HepG2 (cell line): ENCODE results near the gene ZG16. TPM values are rescaled to one million over a fixed set of nuclear protein-coding genes. Genes with fewer than 3 reads are reported as not detected.

ENCODE experiments used
- GTF3A ChIP-seq: sonication (generic); formaldehyde crosslinking; conservative IDR thresholded peaks from 2 replicates; pipeline ENCODE4 v1.4.0; 2020; ENCODE audit warnings: mild to moderate bottlenecking, missing genetic modification reagents
- KMT2B ChIP-seq: IDR thresholded peaks from 2 replicates; pipeline ENCODE4 v1.6.1; 2016; ENCODE audit warnings: missing genetic modification reagents, missing compliant biosample characterization
- NFIC ChIP-seq: IDR thresholded peaks from 2 replicates; pipeline ENCODE4 v1.6.1; 2012; ENCODE audit warnings: mild to moderate bottlenecking, low read length, inconsistent platforms
- NR1H2 ChIP-seq: sonication (generic); formaldehyde crosslinking; IDR thresholded peaks from 2 replicates; pipeline ENCODE4 v1.8.1; 2022; ENCODE audit warnings: low read depth, missing genetic modification reagents, borderline replicate concordance
- PPARG ChIP-seq: conservative IDR thresholded peaks from 2 replicates; pipeline ENCODE4 v1.6.1; 2016; ENCODE audit warnings: missing biosample characterization, missing genetic modification reagents
- RXRB ChIP-seq: IDR thresholded peaks from 2 replicates; pipeline ENCODE4 v1.6.1; 2016; ENCODE audit warnings: borderline replicate concordance, missing genetic modification reagents, missing compliant biosample characterization
- SMARCE1 ChIP-seq: fragments of 450-650 bp; IDR thresholded peaks from 2 replicates; pipeline ENCODE4 v1.6.1; 2017; ENCODE audit warnings: borderline replicate concordance
- ZFP62 ChIP-seq: sonication (generic); formaldehyde crosslinking; IDR thresholded peaks from 2 replicates; pipeline ENCODE4 v1.4.0; 2020; ENCODE audit warnings: missing genetic modification reagents
- ZNF644 ChIP-seq: IDR thresholded peaks from 2 replicates; pipeline ENCODE4 v1.6.1; 2016; ENCODE audit warnings: low read depth
- ZNF878 ChIP-seq: sonication (generic); formaldehyde crosslinking; IDR thresholded peaks from 2 replicates; pipeline ENCODE4 v1.8.1; 2023; ENCODE audit warnings: mild to moderate bottlenecking, missing genetic modification reagents, moderate library complexity
- polyA plus RNA-seq, 8 experiments: library from polyadenylated mRNA; depleted of rRNA in 3 of 8; stranded (reverse) in 7 of 8; unstranded in 1 of 8; fragments of >200 nt; fragmentation: Illumina TruSeq in 4 of 8; extraction: Trizol in 4 of 8; gene quantifications; 2 replicates each; pipeline versions ENCODE4 v1.2.1 to v1.2.3, GENCODE V29; 2011 to 2016; ENCODE audit warnings: low read depth in 4 of 8, missing spikeins in 1 of 8, mixed read lengths in 1 of 8; ENCODE audit not compliant: insufficient read depth in 1 of 8
- total RNA-seq, 5 experiments: library from RNA; depleted of rRNA; stranded (reverse); fragments of >200 nt; fragmentation: Illumina TruSeq; extraction: Trizol; gene quantifications; 2 replicates each; pipeline ENCODE4 v1.2.3, GENCODE V29; 2016; ENCODE audit warnings: low read depth in 1 of 5
- TF ChIP-seq, protein P1 (sequence below), 2 experiments: sonication (generic) in 1 of 2; formaldehyde crosslinking in 1 of 2; IDR thresholded peaks; 2 replicates each; pipeline versions ENCODE4 v1.6.1 to v1.9.0; 2014 to 2022; ENCODE audit warnings: antibody characterized with exemption in 1 of 2, borderline replicate concordance in 1 of 2, inconsistent platforms in 1 of 2, low read depth in 1 of 2, missing genetic modification reagents in 1 of 2
- TF ChIP-seq, protein P2 (sequence below): sonication (generic); formaldehyde crosslinking; IDR thresholded peaks from 2 replicates; pipeline ENCODE4 v1.5.0; 2020; ENCODE audit warnings: missing genetic modification reagents
- TF ChIP-seq, protein P3 (sequence below): sonication (generic); formaldehyde crosslinking; IDR thresholded peaks from 2 replicates; pipeline ENCODE4 v1.4.0; 2020; ENCODE audit warnings: missing genetic modification reagents, borderline replicate concordance
- TF ChIP-seq, protein P4 (sequence below): sonication (generic); formaldehyde crosslinking; IDR thresholded peaks from 2 replicates; pipeline ENCODE4 v1.5.0; 2020; ENCODE audit warnings: missing genetic modification reagents

ZG16 gene
- total and polyA plus RNA-seq, 2 of the 13 experiments (the other 11 are each of a cell fraction or from before 2014, with no cell fraction given) = 0.04 to 0.07 TPM

DNA sequence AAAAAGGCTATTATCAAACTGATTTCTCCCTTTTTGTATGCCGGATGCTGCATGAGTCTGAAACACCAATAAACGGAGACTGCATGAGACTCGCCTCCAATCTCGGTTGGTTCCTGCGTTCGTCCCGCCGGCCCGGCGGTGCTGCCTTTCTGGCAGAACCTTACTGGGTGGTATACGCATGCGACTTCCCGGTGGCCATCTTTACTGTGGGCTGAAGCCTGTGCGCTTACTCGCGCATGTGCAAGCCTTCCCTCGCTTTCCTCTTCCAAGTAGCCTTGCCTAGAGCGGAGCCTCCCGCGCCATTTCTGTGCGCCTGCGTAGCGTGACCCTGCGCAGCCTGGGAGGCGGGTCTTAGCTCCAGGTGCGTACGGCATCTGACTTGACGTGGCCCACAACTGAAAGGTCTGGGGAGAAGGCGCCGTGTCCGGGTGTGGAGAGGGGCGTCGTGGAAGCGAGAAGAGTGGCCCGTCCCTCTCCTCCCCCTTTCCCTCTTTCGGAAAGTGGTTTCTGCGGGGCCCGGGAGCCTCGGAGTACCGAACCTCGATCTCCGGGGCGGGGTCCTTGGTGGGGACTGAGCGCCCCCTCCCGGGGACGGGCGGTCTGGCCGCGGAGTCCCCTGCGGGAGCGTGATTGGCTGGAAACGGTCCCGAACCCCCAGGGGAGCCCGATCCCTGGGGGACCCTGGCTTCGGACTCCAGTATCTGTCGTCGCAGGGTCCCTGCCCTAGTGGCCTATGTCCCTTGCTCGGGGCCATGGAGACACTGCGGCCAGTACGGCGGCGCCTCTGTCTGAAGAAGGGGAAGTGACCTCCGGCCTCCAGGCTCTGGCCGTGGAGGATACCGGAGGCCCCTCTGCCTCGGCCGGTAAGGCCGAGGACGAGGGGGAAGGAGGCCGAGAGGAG, 38.0 kb downstream of the ZG16 start, which contains the start of gene PAGR1 (continued):
- TF ChIP-seq, protein P1, sequence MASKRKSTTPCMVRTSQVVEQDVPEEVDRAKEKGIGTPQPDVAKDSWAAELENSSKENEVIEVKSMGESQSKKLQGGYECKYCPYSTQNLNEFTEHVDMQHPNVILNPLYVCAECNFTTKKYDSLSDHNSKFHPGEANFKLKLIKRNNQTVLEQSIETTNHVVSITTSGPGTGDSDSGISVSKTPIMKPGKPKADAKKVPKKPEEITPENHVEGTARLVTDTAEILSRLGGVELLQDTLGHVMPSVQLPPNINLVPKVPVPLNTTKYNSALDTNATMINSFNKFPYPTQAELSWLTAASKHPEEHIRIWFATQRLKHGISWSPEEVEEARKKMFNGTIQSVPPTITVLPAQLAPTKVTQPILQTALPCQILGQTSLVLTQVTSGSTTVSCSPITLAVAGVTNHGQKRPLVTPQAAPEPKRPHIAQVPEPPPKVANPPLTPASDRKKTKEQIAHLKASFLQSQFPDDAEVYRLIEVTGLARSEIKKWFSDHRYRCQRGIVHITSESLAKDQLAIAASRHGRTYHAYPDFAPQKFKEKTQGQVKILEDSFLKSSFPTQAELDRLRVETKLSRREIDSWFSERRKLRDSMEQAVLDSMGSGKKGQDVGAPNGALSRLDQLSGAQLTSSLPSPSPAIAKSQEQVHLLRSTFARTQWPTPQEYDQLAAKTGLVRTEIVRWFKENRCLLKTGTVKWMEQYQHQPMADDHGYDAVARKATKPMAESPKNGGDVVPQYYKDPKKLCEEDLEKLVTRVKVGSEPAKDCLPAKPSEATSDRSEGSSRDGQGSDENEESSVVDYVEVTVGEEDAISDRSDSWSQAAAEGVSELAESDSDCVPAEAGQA (IDR thresholded peaks at IDR 0.05; ENCODE audit: low read depth) = peak; percentile 97
- TF ChIP-seq, protein P1 (CRISPR knock-in tag; IDR thresholded peaks at IDR 0.05; ENCODE audit: borderline replicate concordance) = no peak; the same call in 1 of the 2 replicates
- TF ChIP-seq ZFP62 (CRISPR knock-in tag) (no peak), RXRB (CRISPR knock-in tag) (peak; percentile 34), GTF3A (CRISPR knock-in tag) (no peak), NR1H2 (CRISPR knock-in tag) (no peak), PPARG (CRISPR knock-in tag) (peak; percentile 51; the same call in 1 of the 2 replicates), ZNF644 (no peak), NFIC (no peak), KMT2B (peak; percentile 83), SMARCE1 (no peak), ZNF878 (no peak)
- TF ChIP-seq, protein P2, sequence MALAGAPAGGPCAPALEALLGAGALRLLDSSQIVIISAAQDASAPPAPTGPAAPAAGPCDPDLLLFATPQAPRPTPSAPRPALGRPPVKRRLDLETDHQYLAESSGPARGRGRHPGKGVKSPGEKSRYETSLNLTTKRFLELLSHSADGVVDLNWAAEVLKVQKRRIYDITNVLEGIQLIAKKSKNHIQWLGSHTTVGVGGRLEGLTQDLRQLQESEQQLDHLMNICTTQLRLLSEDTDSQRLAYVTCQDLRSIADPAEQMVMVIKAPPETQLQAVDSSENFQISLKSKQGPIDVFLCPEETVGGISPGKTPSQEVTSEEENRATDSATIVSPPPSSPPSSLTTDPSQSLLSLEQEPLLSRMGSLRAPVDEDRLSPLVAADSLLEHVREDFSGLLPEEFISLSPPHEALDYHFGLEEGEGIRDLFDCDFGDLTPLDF (CRISPR knock-in tag) = peak; percentile 96
- TF ChIP-seq, protein P3, sequence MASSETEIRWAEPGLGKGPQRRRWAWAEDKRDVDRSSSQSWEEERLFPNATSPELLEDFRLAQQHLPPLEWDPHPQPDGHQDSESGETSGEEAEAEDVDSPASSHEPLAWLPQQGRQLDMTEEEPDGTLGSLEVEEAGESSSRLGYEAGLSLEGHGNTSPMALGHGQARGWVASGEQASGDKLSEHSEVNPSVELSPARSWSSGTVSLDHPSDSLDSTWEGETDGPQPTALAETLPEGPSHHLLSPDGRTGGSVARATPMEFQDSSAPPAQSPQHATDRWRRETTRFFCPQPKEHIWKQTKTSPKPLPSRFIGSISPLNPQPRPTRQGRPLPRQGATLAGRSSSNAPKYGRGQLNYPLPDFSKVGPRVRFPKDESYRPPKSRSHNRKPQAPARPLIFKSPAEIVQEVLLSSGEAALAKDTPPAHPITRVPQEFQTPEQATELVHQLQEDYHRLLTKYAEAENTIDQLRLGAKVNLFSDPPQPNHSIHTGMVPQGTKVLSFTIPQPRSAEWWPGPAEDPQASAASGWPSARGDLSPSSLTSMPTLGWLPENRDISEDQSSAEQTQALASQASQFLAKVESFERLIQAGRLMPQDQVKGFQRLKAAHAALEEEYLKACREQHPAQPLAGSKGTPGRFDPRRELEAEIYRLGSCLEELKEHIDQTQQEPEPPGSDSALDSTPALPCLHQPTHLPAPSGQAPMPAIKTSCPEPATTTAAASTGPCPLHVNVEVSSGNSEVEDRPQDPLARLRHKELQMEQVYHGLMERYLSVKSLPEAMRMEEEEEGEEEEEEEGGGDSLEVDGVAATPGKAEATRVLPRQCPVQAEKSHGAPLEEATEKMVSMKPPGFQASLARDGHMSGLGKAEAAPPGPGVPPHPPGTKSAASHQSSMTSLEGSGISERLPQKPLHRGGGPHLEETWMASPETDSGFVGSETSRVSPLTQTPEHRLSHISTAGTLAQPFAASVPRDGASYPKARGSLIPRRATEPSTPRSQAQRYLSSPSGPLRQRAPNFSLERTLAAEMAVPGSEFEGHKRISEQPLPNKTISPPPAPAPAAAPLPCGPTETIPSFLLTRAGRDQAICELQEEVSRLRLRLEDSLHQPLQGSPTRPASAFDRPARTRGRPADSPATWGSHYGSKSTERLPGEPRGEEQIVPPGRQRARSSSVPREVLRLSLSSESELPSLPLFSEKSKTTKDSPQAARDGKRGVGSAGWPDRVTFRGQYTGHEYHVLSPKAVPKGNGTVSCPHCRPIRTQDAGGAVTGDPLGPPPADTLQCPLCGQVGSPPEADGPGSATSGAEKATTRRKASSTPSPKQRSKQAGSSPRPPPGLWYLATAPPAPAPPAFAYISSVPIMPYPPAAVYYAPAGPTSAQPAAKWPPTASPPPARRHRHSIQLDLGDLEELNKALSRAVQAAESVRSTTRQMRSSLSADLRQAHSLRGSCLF (CRISPR knock-in tag) = no peak
- TF ChIP-seq, protein P4, sequence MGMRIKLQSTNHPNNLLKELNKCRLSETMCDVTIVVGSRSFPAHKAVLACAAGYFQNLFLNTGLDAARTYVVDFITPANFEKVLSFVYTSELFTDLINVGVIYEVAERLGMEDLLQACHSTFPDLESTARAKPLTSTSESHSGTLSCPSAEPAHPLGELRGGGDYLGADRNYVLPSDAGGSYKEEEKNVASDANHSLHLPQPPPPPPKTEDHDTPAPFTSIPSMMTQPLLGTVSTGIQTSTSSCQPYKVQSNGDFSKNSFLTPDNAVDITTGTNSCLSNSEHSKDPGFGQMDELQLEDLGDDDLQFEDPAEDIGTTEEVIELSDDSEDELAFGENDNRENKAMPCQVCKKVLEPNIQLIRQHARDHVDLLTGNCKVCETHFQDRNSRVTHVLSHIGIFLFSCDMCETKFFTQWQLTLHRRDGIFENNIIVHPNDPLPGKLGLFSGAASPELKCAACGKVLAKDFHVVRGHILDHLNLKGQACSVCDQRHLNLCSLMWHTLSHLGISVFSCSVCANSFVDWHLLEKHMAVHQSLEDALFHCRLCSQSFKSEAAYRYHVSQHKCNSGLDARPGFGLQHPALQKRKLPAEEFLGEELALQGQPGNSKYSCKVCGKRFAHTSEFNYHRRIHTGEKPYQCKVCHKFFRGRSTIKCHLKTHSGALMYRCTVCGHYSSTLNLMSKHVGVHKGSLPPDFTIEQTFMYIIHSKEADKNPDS (CRISPR knock-in tag) = 0 out of 2 replicates have a peak, but pooled peaks have one; percentile 21
